RWPE2 (cell line): Measurements from ENCODE around the gene TRAPPC6A.

Experiments used
- ATAC-seq: fragments of 200-7000 bp; cut with Tn5 transposase; 3 replicates; pipeline ENCODE4 v1.9.1; 2021; ENCODE audit warnings: low read depth
- DNase-seq: peaks from one replicate; pipeline ENCODE4 v3.0.0-alpha.2; 2020; ENCODE audit warnings: low spot score
- H3K27ac ChIP-seq: fragments of 450-650 bp; 2 replicates; pipeline ENCODE4 v1.5.1; 2017; ENCODE audit warnings: mild to moderate bottlenecking; ENCODE audit not compliant: poor library complexity, severe bottlenecking
- H3K27me3 ChIP-seq: fragments of 250-450 bp; sonication (Bioruptor Pico); 2 replicates; pipeline ENCODE4 v1.5.1; 2021; ENCODE audit warnings: mild to moderate bottlenecking, moderate library complexity; ENCODE audit not compliant: insufficient read depth, poor library complexity, severe bottlenecking
- H3K36me3 ChIP-seq: fragments of 250-450 bp; sonication (Bioruptor Pico); 2 replicates; pipeline ENCODE4 v1.5.1; 2020; ENCODE audit warnings: low read depth, mild to moderate bottlenecking, moderate library complexity
- H3K4me1 ChIP-seq: fragments of 250-450 bp; sonication (Bioruptor Pico); 2 replicates; pipeline ENCODE4 v1.5.1; 2021; ENCODE audit warnings: mild to moderate bottlenecking, moderate library complexity; ENCODE audit not compliant: insufficient read depth, poor library complexity, severe bottlenecking
- H3K4me3 ChIP-seq: fragments of 250-450 bp; sonication (Bioruptor Pico); 2 replicates; pipeline ENCODE4 v1.5.1; 2021; ENCODE audit warnings: mild to moderate bottlenecking, moderate library complexity; ENCODE audit not compliant: severe bottlenecking
- H3K9me3 ChIP-seq: fragments of 250-450 bp; sonication (Bioruptor Pico); 2 replicates; pipeline ENCODE4 v1.5.1; 2021; ENCODE audit warnings: mild to moderate bottlenecking, moderate library complexity; ENCODE audit not compliant: severe bottlenecking
- TF ChIP-seq, protein P1 (sequence below): fragments of 450-650 bp; IDR thresholded peaks from one replicate; pipeline ENCODE4 v1.5.1; 2017; ENCODE audit warnings: mild to moderate bottlenecking, moderate library complexity; ENCODE audit not compliant: poor library complexity, severe bottlenecking

The TRAPPC6A gene

GRCh38 chr19:45177817-45178261 lies at the start of gene TRAPPC6A:
TSS of gene TRAPPC6A (minus strand) at chr19:45178237. CDS start at chr19:45178218, 19 bp downstream.
- no peak for DNase-seq
- Histone ChIP-seq H3K27me3 (no peaks in the 10 kb centered on the region), H3K4me3 (peak within 1 kb of the TSS; percentile 61), H3K36me3 (no peaks in the 10 kb centered on the region), H3K4me1 (peaks cover 6% of the 10 kb centered on the region), H3K9me3 (no peaks in the 10 kb centered on the region), H3K27ac (peak within 1 kb of the TSS; percentile 67)
- peak; percentile 20 for ATAC-seq
- TF ChIP-seq, protein P1, sequence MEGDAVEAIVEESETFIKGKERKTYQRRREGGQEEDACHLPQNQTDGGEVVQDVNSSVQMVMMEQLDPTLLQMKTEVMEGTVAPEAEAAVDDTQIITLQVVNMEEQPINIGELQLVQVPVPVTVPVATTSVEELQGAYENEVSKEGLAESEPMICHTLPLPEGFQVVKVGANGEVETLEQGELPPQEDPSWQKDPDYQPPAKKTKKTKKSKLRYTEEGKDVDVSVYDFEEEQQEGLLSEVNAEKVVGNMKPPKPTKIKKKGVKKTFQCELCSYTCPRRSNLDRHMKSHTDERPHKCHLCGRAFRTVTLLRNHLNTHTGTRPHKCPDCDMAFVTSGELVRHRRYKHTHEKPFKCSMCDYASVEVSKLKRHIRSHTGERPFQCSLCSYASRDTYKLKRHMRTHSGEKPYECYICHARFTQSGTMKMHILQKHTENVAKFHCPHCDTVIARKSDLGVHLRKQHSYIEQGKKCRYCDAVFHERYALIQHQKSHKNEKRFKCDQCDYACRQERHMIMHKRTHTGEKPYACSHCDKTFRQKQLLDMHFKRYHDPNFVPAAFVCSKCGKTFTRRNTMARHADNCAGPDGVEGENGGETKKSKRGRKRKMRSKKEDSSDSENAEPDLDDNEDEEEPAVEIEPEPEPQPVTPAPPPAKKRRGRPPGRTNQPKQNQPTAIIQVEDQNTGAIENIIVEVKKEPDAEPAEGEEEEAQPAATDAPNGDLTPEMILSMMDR: no peak

GRCh38 chr19:45224645-45225044 lies 46.6 kb upstream of the TRAPPC6A start:
- TF ChIP-seq, protein P1: no peak
- no peaks in the 10 kb centered on the region for H3K4me1 ChIP-seq
- H3K36me3 ChIP-seq: no peaks in the 10 kb centered on the region
- H3K27ac ChIP-seq: no peak overlapping the region
- no peaks in the 10 kb centered on the region for H3K27me3 ChIP-seq
- H3K9me3 ChIP-seq: no peaks in the 10 kb centered on the region
- no peak for ATAC-seq
- DNase-seq: no peak
- H3K4me3 ChIP-seq: no peak overlapping the region

DNA sequence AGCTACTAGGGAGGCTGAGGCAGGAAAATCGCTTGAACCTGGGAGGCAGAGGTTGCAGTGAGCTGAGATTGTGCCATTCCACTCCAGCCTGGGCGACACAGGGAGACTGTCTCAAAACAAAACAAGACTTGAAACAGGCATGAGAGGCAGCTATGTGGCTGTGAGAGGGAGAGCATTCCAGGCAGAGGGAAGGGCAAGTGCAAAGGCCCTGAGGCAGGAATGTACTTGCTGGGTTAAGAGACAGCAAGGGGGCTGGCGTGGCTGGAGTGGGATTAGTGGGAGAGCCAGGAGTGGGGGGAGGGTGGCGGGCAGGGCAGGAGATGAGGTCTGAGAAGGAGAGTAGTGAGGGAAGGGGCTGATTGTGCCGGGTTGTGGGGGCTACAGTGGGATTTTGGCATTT lies 45.8 kb upstream of the TRAPPC6A start:
- ATAC-seq (no peak), DNase-seq (no peak)
- no peaks in the 10 kb centered on the region for H3K36me3 ChIP-seq
- H3K27me3 ChIP-seq: no peaks in the 10 kb centered on the region
- H3K4me3 ChIP-seq: no peak overlapping the region
- TF ChIP-seq, protein P1: no peak
- H3K4me1 ChIP-seq: no peaks in the 10 kb centered on the region
- no peak overlapping the region for H3K27ac ChIP-seq
- H3K9me3 ChIP-seq: no peaks in the 10 kb centered on the region

GRCh38 chr19:45222724-45223123 lies 44.7 kb upstream of the TRAPPC6A start:
- Histone ChIP-seq H3K36me3 (no peaks in the 10 kb centered on the region), H3K27me3 (no peaks in the 10 kb centered on the region), H3K9me3 (no peaks in the 10 kb centered on the region), H3K4me3 (no peak overlapping the region), H3K4me1 (no peaks in the 10 kb centered on the region), H3K27ac (no peak overlapping the region)
- ATAC-seq: no peak
- no peak for DNase-seq
- TF ChIP-seq, protein P1: no peak

- Histone ChIP-seq H3K4me1 (peaks cover 5% of the 10 kb centered on the region), H3K27me3 (peaks cover 5% of the 10 kb centered on the region), H3K4me3 (no peak overlapping the region), H3K27ac (no peak overlapping the region), H3K36me3 (no peaks in the 10 kb centered on the region), H3K9me3 (no peaks in the 10 kb centered on the region)
- ATAC-seq (no peak), DNase-seq (no peak)
- TF ChIP-seq, protein P1: no peak
Observed at GRCh38 chr19:45218911-45219743, 41.1 kb upstream of the TRAPPC6A start.
